GM12864 (cell line): ENCODE data around the gene FMO5.
A peak's percentile ranks its signal among the peaks of the same experiment; 100 is the strongest.

Experiments used
- DNase-seq: peaks from one replicate; pipeline ENCODE4 v3.0.0-alpha.2; 2011; ENCODE audit warnings: low read depth
- H3K4me3 ChIP-seq: 2 replicates; pipeline ENCODE4 v1.5.1; 2011; ENCODE audit warnings: mild to moderate bottlenecking, low read depth, low read length, control low read depth
- TF ChIP-seq, protein P1 (sequence below): IDR thresholded peaks from 2 replicates; pipeline ENCODE4 v1.5.1; 2011; ENCODE audit warnings: low read depth, mild to moderate bottlenecking, moderate library complexity, low read length, control low read depth, inconsistent platforms; ENCODE audit errors: missing control alignments

Gene FMO5

DNA sequence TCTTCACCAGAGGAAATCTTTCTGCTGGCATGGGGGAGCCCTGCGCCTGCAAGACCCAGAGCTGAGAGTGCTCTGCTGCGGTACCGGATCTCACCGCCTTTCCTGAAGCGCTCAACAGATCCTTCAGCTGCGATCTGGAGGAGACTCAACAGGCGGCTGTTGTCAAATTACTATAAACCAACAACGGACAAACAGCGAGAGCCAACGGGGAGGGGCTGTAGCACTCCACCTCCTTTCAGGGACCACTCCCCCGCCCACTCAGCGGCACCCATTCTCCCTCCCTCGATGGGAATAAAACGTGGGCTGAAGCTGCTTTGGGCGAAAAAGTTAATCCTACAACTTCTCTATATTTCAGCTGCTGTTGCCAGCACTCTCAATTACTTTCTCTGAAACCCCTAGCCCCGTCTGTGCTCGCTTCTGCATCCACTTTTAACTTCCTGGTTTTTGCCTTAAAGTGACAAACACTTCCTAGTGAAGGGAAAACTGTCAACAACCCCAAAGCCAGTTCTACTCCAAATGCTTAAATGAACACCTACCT, at the start of gene FMO5:
Gene FMO5, minus strand, starts transcription at position 147 of the 538 bp plus-strand sequence. CDS start 310 bp downstream, outside the sequence.
- peak within 1 kb of the TSS; percentile 80 for H3K4me3 ChIP-seq
- DNase-seq: no peak
- TF ChIP-seq, protein P1, sequence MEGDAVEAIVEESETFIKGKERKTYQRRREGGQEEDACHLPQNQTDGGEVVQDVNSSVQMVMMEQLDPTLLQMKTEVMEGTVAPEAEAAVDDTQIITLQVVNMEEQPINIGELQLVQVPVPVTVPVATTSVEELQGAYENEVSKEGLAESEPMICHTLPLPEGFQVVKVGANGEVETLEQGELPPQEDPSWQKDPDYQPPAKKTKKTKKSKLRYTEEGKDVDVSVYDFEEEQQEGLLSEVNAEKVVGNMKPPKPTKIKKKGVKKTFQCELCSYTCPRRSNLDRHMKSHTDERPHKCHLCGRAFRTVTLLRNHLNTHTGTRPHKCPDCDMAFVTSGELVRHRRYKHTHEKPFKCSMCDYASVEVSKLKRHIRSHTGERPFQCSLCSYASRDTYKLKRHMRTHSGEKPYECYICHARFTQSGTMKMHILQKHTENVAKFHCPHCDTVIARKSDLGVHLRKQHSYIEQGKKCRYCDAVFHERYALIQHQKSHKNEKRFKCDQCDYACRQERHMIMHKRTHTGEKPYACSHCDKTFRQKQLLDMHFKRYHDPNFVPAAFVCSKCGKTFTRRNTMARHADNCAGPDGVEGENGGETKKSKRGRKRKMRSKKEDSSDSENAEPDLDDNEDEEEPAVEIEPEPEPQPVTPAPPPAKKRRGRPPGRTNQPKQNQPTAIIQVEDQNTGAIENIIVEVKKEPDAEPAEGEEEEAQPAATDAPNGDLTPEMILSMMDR: peak; percentile 30

- DNase-seq: peak; percentile 22
- TF ChIP-seq, protein P1: peak; percentile 46
- no peak overlapping the region for H3K4me3 ChIP-seq
Measured at GRCh38 chr1:147273409-147274336, 48.5 kb upstream of the FMO5 start.

DNA sequence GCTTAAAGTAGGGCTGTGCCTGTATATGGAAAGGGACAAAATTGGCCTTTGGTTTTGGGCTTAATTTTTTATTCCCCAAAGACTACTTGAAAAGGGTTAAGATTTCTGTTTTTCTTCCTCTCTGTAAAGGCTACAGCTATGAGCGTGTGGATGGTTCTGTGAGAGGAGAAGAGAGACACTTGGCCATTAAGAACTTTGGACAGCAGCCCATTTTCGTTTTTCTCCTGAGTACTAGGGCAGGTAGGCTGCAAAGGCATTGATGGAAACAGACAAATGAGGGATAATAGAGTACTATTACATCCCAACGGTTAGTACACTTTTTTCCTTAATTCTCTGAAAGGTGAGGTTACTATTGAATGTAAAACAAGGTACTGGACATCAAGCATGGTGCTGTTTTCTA, 46.9 kb upstream of the FMO5 start:
- TF ChIP-seq, protein P1: no peak
- no peak for DNase-seq
- H3K4me3 ChIP-seq: no peak overlapping the region

GRCh38 chr1:147270721-147271120, 45.6 kb upstream of the FMO5 start:
- TF ChIP-seq, protein P1: no peak
- no peak for DNase-seq
- H3K4me3 ChIP-seq: no peak overlapping the region

GRCh38 chr1:147267711-147268110, 42.6 kb upstream of the FMO5 start:
- TF ChIP-seq, protein P1: no peak
- DNase-seq: no peak
- no peak overlapping the region for H3K4me3 ChIP-seq

- TF ChIP-seq, protein P1: no peak
- no peak overlapping the region for H3K4me3 ChIP-seq
- DNase-seq: no peak
Measured at GRCh38 chr1:147266381-147266780, 41.2 kb upstream of the FMO5 start.
